Neural cell (in vitro differentiated cells): Measurements from ENCODE around the gene KCTD10. TPM values are rescaled to one million over a fixed set of nuclear protein-coding genes. Genes with fewer than 3 reads are reported as not detected.

Source experiments
- H2AFZ ChIP-seq: fragments of 200-600, 300-800 bp; sonication (generic), shearing (Covaris generic); 2 replicates; pipeline ENCODE4 v1.6.0; 2014; ENCODE audit warnings: low read depth, mild to moderate bottlenecking, antibody characterized with exemption, low read length, moderate library complexity
- H3F3A ChIP-seq: fragments of 200-600 bp; shearing (Covaris generic); 2 replicates; pipeline ENCODE4 v1.6.1; 2016; ENCODE audit warnings: mild to moderate bottlenecking, moderate library complexity, mixed read lengths, antibody characterized with exemption, low read length; ENCODE audit not compliant: insufficient read depth, poor library complexity, severe bottlenecking
- H3K27ac ChIP-seq: fragments of 200-600, 300-800 bp; sonication (generic), shearing (Covaris generic); 2 replicates; pipeline ENCODE4 v1.5.1; 2014; ENCODE audit warnings: mild to moderate bottlenecking, low read length, moderate library complexity
- H3K27me3 ChIP-seq: fragments of 300-800, 200-600 bp; sonication (generic), shearing (Covaris generic); 2 replicates; pipeline ENCODE4 v1.6.0; 2014; ENCODE audit warnings: mild to moderate bottlenecking, low read depth, low read length, moderate library complexity; ENCODE audit not compliant: insufficient read depth
- H3K36me3 ChIP-seq: fragments of 300-800, 200-600 bp; sonication (generic), shearing (Covaris generic); 2 replicates; pipeline ENCODE4 v1.5.1; 2014; ENCODE audit warnings: mild to moderate bottlenecking, antibody characterized with exemption, low read length, moderate library complexity; ENCODE audit not compliant: insufficient read depth
- H3K4me2 ChIP-seq: fragments of 300-800, 200-600 bp; sonication (generic), shearing (Covaris generic); 2 replicates; pipeline ENCODE4 v1.6.0; 2014; ENCODE audit warnings: mild to moderate bottlenecking, low read length
- H3K4me3 ChIP-seq: fragments of 300-800, 200-600 bp; sonication (generic), shearing (Covaris generic); 2 replicates; pipeline ENCODE4 v1.5.1; 2014; ENCODE audit warnings: mild to moderate bottlenecking, low read length, moderate library complexity
- H3K79me2 ChIP-seq: fragments of 200-600 bp; shearing (Covaris generic); replicated peaks from 2 replicates; pipeline ENCODE4 v1.6.0; 2014; ENCODE audit warnings: mild to moderate bottlenecking, low read length, moderate library complexity; ENCODE audit not compliant: insufficient read depth
- H3K9ac ChIP-seq: fragments of 300-800, 200-600 bp; sonication (generic), shearing (Covaris generic); 2 replicates; pipeline ENCODE4 v1.6.1; 2016; ENCODE audit warnings: mild to moderate bottlenecking, low read length, mixed read lengths
- H3K9me2 ChIP-seq: fragments of 200-600 bp; shearing (Covaris generic); 2 replicates; pipeline ENCODE4 v1.6.1; 2016; ENCODE audit warnings: mild to moderate bottlenecking, low read length, mixed read lengths; ENCODE audit not compliant: insufficient read depth
- H3K9me3 ChIP-seq: fragments of 200-600, 300-800 bp; sonication (generic), shearing (Covaris generic); 2 replicates; pipeline ENCODE4 v1.6.1; 2016; ENCODE audit warnings: mild to moderate bottlenecking, mixed run types, low read length, moderate library complexity, mixed read lengths
- H4K20me1 ChIP-seq: fragments of 200-600 bp; shearing (Covaris generic); 2 replicates; pipeline ENCODE4 v1.6.1; 2016; ENCODE audit warnings: mild to moderate bottlenecking, mixed run types; ENCODE audit not compliant: insufficient read depth
- CTCF ChIP-seq: fragments of 450-650 bp; IDR thresholded peaks from 2 replicates; pipeline ENCODE4 v1.5.1; 2014; ENCODE audit warnings: antibody characterized with exemption, mild to moderate bottlenecking, moderate library complexity; ENCODE audit not compliant: poor library complexity, severe bottlenecking
- EP300 ChIP-seq: fragments of 450-650 bp; conservative IDR thresholded peaks from 2 replicates; pipeline ENCODE4 v1.6.1; 2014; ENCODE audit warnings: antibody characterized with exemption, mild to moderate bottlenecking, moderate library complexity; ENCODE audit not compliant: poor library complexity, severe bottlenecking
- EZH2 ChIP-seq: fragments of 200-600, 300-800 bp; shearing (Covaris generic), sonication (generic); IDR thresholded peaks from 2 replicates; pipeline ENCODE4 v1.6.1; 2014; ENCODE audit warnings: antibody characterized with exemption, low read length, borderline replicate concordance, mild to moderate bottlenecking; ENCODE audit not compliant: insufficient read depth, poor library complexity, severe bottlenecking
- MXI1 ChIP-seq: fragments of 450-650 bp; conservative IDR thresholded peaks from 2 replicates; pipeline ENCODE4 v1.6.1; 2014; ENCODE audit warnings: antibody characterized with exemption, mild to moderate bottlenecking; ENCODE audit not compliant: poor library complexity, severe bottlenecking
- POLR2AphosphoS5 ChIP-seq: IDR thresholded peaks from 2 replicates; pipeline ENCODE4 v1.6.1; 2012
- RAD21 ChIP-seq: fragments of 450-650 bp; conservative IDR thresholded peaks from 2 replicates; pipeline ENCODE4 v1.6.1; 2014; ENCODE audit warnings: antibody characterized with exemption, mild to moderate bottlenecking, moderate library complexity
- REST ChIP-seq: IDR thresholded peaks from 2 replicates; pipeline ENCODE4 v1.6.1; 2012; ENCODE audit warnings: borderline replicate concordance
- SMC3 ChIP-seq: fragments of 450-650 bp; conservative IDR thresholded peaks from 2 replicates; pipeline ENCODE4 v1.6.1; 2014; ENCODE audit warnings: antibody characterized with exemption, mild to moderate bottlenecking, moderate library complexity; ENCODE audit not compliant: poor library complexity
- TAF1 ChIP-seq: IDR thresholded peaks from 2 replicates; pipeline ENCODE4 v1.6.1; 2012; ENCODE audit warnings: low read depth
- polyA plus RNA-seq: library from polyadenylated mRNA; depleted of rRNA; stranded (reverse); fragments of >200 nt; gene quantifications from 2 replicates; pipeline ENCODE4 v1.2.3, GENCODE V29; 2014

The KCTD10 gene
- polyA plus RNA-seq, 1 donor from 2014 or later, result 69.4 TPM

DNA sequence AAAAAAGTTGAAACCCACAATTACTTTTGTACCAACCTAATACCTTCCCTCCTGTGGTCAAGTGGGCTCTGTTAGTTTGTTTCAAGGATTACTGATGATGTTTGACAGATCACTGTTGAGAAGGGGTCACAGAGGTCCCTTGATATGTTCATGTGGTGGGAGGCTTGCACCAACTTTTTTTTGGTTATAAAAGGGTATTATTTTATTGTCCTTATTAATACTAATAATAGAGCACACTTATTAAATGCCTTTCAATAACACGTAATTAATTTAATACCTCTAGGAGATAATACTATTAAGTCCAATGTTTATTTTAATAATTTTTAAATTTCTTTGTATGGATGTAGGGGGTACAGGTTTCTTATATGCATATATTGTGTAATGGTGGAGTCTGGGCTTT lies 4.8 kb upstream of the KCTD10 start:
- Histone ChIP-seq H3K27ac (no peak overlapping the region), H3K4me2 (no peak overlapping the region), H2AFZ (no peak overlapping the region), H3K36me3 (no peaks in the 10 kb centered on the region), H3F3A (no peaks in the 10 kb centered on the region), H4K20me1 (no peaks in the 10 kb centered on the region), H3K4me3 (no peak overlapping the region), H3K9ac (no peak overlapping the region), H3K27me3 (no peaks in the 10 kb centered on the region), H3K79me2 (peaks cover 28% of the 10 kb centered on the region), H3K9me3 (no peaks in the 10 kb centered on the region), H3K9me2 (no peaks in the 10 kb centered on the region)
- TF ChIP-seq SMC3 (no peak), MXI1 (no peak), EP300 (no peak), POLR2AphosphoS5 (no peak), EZH2 (no peak), REST (no peak), TAF1 (no peak), RAD21 (no peak), CTCF (no peak)

DNA sequence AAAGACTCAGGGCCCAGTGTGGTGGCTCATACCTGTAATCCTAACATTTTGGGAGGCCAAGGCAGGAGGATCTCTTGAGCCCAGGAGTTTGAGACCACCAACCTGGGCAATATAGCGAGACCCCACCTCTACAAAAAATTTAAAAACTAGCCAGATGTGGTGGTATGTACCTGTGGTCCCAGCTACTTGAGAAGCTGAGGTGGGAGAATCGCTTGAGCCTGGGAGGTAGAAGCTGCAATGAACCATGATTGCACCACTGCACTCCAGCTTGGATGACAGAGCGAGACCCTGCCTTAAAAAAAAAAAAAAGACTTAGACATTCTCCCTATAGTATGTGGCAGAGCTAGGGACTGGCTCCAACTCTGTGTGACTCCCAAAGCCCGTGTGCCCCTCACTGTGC lies 3.3 kb upstream of the KCTD10 start:
- no peaks in the 10 kb centered on the region for H4K20me1 ChIP-seq
- H3K4me3 ChIP-seq, result no peak overlapping the region
- no peaks in the 10 kb centered on the region for H3K9me3 ChIP-seq
- H3F3A ChIP-seq, result no peaks in the 10 kb centered on the region
- TF ChIP-seq POLR2AphosphoS5 (no peak), RAD21 (no peak), TAF1 (no peak), SMC3 (no peak), REST (no peak), MXI1 (no peak), CTCF (no peak), EZH2 (no peak), EP300 (no peak)
- no peak overlapping the region for H3K27ac ChIP-seq
- H3K27me3 ChIP-seq, result no peaks in the 10 kb centered on the region
- H3K36me3 ChIP-seq, result no peaks in the 10 kb centered on the region
- peaks cover 43% of the 10 kb centered on the region for H3K79me2 ChIP-seq
- H3K4me2 ChIP-seq, result no peak overlapping the region
- no peak overlapping the region for H3K9ac ChIP-seq
- H2AFZ ChIP-seq, result no peak overlapping the region
- H3K9me2 ChIP-seq, result no peaks in the 10 kb centered on the region
